Measurements from ENCODE around the gene CRMP1.

Gene CRMP1

DNA sequence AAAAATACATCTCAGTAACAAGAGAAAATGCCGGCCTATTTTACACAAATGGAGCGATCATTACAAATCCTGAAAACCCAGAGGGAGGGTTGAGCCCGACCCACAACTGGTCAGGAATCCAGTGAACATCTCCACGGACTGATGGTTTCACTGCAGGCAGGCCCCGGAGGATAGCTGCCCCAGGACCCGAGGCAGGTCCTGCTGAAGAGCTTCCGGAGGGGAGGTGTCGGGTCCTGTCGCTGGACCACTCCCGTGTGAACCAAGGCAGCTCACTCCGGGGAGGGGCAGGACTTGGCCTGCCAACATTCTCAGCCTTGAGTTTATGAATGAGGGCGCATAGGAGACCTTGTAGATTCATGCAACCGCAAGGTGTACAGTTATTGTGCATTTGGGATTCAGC lies 4.8 kb upstream of the CRMP1 start:
- TF ChIP-seq, protein P1, sequence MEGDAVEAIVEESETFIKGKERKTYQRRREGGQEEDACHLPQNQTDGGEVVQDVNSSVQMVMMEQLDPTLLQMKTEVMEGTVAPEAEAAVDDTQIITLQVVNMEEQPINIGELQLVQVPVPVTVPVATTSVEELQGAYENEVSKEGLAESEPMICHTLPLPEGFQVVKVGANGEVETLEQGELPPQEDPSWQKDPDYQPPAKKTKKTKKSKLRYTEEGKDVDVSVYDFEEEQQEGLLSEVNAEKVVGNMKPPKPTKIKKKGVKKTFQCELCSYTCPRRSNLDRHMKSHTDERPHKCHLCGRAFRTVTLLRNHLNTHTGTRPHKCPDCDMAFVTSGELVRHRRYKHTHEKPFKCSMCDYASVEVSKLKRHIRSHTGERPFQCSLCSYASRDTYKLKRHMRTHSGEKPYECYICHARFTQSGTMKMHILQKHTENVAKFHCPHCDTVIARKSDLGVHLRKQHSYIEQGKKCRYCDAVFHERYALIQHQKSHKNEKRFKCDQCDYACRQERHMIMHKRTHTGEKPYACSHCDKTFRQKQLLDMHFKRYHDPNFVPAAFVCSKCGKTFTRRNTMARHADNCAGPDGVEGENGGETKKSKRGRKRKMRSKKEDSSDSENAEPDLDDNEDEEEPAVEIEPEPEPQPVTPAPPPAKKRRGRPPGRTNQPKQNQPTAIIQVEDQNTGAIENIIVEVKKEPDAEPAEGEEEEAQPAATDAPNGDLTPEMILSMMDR (IDR thresholded peaks at IDR 0.05; ENCODE audit: insufficient read depth, missing control alignments) = no peak
- FAIRE-seq = no peak
- DNase-seq (ENCODE audit: insufficient read length, low spot score) = no peak

GRCh38 chr4:5895287-5895686 lies 2.4 kb upstream of the CRMP1 start:
- no peak for FAIRE-seq
- TF ChIP-seq, protein P1 (IDR thresholded peaks at IDR 0.05; ENCODE audit: insufficient read depth, missing control alignments) = no peak
- DNase-seq (ENCODE audit: insufficient read length, low spot score) = no peak

- TF ChIP-seq, protein P1 (IDR thresholded peaks at IDR 0.05; ENCODE audit: insufficient read depth, missing control alignments) = no peak
- FAIRE-seq = no peak
- peak; percentile 58 for DNase-seq (ENCODE audit: insufficient read length, low spot score)
Observed at GRCh38 chr4:5894266-5894665, 1.4 kb upstream of the CRMP1 start.

GRCh38 chr4:5893591-5893990 lies 705 bp upstream of the CRMP1 start:
- DNase-seq (ENCODE audit: insufficient read length, low spot score) (no peak), FAIRE-seq (no peak)
- TF ChIP-seq, protein P1 (IDR thresholded peaks at IDR 0.05; ENCODE audit: insufficient read depth, missing control alignments) = no peak

DNA sequence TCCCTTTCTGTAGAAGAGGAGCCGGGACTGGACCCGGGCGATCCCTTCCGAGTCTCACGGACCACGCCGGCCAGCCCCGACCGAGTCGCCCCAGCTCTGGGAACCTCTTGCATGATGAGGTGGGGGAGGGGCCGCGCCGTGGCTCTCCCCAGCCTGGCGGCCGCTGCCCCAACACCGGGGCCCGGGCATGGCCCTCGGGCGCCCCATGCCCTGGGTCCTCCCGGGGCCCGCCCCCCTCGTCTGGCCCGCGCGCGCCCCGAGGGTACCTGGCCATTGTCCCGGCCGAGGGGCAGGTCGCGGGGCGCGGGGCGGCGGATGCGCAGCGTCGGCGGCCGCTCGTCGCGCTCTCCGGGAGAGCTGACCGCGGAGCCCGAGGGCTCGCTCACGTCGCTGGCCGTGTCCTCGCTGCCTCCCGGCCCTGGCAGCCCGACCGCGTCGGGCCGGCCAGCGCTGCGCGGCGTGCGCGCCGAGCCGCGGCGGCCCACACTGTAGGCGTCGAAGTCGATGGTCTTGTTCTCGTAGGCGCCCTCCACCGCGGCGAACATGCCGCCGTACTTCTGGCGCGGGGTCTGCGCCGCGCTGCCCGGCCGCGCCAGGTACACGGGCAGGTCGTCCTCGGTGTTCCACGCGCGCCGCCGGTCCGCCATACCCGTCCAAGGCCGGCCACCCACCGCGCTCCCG lies 423 bp downstream of the CRMP1 start:
- DNase-seq (ENCODE audit: insufficient read length, low spot score) (no peak), FAIRE-seq (no peak)
- TF ChIP-seq, protein P1 (IDR thresholded peaks at IDR 0.05; ENCODE audit: insufficient read depth, missing control alignments) = no peak

DNA sequence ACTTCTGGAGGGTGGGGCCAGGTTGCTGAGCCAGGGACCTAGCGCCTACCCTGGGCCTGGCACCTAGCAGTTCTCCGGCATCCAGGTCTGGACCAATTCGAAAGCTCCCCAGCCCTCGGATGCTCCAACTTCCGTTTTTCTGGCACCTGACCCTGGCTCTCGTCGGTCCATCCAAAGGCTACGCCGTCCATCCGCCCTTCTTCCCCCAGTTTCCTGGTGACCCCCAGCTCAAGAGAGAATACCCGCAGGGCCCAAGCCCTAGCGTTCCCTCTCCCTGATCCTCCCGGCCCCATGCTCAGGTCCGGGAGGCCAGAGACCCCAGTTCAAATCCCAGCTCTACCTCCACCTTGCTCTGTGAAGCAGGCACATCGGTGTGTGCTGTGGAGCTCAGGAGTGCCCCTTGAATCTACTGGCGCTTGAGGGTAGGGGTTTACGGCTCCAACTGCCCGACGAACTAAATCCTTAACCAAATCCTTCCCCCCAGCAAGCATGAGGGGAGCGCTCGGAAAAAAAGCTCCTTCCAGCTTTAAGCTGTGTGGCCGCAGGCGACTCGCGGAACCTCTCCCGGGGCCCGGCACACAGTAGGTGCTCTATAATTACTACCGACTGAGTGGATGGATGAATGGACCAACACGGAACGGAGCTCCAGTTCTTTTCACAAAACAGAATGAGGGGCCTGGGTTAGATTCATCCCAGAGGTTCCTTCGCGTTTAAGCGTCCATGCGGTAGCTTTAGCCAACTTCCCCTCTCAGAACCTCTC lies 1.1 kb downstream of the CRMP1 start:
- FAIRE-seq (no peak), DNase-seq (ENCODE audit: insufficient read length, low spot score) (no peak)
- TF ChIP-seq, protein P1 (IDR thresholded peaks at IDR 0.05; ENCODE audit: insufficient read depth, missing control alignments) = no peak

All from D721Med (cell line).